CD4-positive, alpha-beta T cell treated with Interleukin-17A for 4 hours (primary cell): ENCODE data around the gene DAP.
"Not testable (repeated sequence)": the region's sequence is repeated elsewhere in the genome, so short reads cannot be mapped to it uniquely, and the experiment has no call there.

Experiments
- DNase-seq: peaks from one replicate; pipeline ENCODE4 v3.0.0-alpha.2; 2020; ENCODE audit warnings: mixed read lengths

Gene DAP

GRCh38 chr5:10649666-10650380 lies 111.2 kb downstream of the DAP start:
- no peak for DNase-seq

GRCh38 chr5:10648806-10649665 lies 112.0 kb downstream of the DAP start:
- DNase-seq, result no peak

GRCh38 chr5:10647640-10648039 lies 113.4 kb downstream of the DAP start:
- DNase-seq, result no peak

GRCh38 chr5:10645671-10646070 lies 115.4 kb downstream of the DAP start:
- no peak for DNase-seq

- no peak for DNase-seq
These were observed 115.9 kb downstream of the DAP start for GRCh38 chr5:10645146-10645545.

- DNase-seq, result no peak
These were observed 116.8 kb downstream of the DAP start for GRCh38 chr5:10644192-10644591.

- no peak for DNase-seq
These were observed 118.7 kb downstream of the DAP start for GRCh38 chr5:10642367-10642766.

- DNase-seq, result no peak
These were observed 121.1 kb downstream of the DAP start for GRCh38 chr5:10639846-10640368.

GRCh38 chr5:10638723-10639122 lies 122.3 kb downstream of the DAP start:
- DNase-seq, result not testable (repeated sequence)

GRCh38 chr5:10637944-10638343 lies 123.1 kb downstream of the DAP start:
- DNase-seq, result no peak

GRCh38 chr5:10636363-10637142 lies 124.5 kb downstream of the DAP start:
- no peak for DNase-seq

GRCh38 chr5:10635867-10636350 lies 125.1 kb downstream of the DAP start:
- DNase-seq, result no peak

- DNase-seq, result peak; percentile 60
These were observed 125.7 kb downstream of the DAP start for GRCh38 chr5:10635257-10635866.

- no peak for DNase-seq
These were observed 126.5 kb downstream of the DAP start for GRCh38 chr5:10634562-10634961.

GRCh38 chr5:10634050-10634449 lies 127.0 kb downstream of the DAP start:
- DNase-seq, result no peak

- no peak for DNase-seq
These were observed 127.6 kb downstream of the DAP start for GRCh38 chr5:10633271-10634049.

GRCh38 chr5:10632110-10632761 lies 128.8 kb downstream of the DAP start:
- DNase-seq, result no peak

- no peak for DNase-seq
These were observed 129.6 kb downstream of the DAP start for GRCh38 chr5:10631316-10631996.

- DNase-seq, result not testable (repeated sequence)
These were observed 130.3 kb downstream of the DAP start for GRCh38 chr5:10630744-10631143.

GRCh38 chr5:10630126-10630525 lies 130.9 kb downstream of the DAP start:
- no peak for DNase-seq

- no peak for DNase-seq
These were observed 131.4 kb downstream of the DAP start for GRCh38 chr5:10629682-10630081.
